ENCODE measurements around the gene LCLAT1. TPM values are rescaled to one million over a fixed set of nuclear protein-coding genes. Genes with fewer than 3 reads are reported as not detected.

The LCLAT1 gene
- total RNA-seq, 1 experiment from 2014 or later = 32.9 TPM

GRCh38 chr2:30502310-30502709 lies 55.3 kb downstream of the LCLAT1 start:
- H3K27me3 ChIP-seq (ENCODE audit: insufficient read depth, low read length) = no peaks in the 10 kb centered on the region
- H3K56ac ChIP-seq (ENCODE audit: insufficient read length, low read depth, low read length) = no peak overlapping the region
- H3K27ac ChIP-seq (ENCODE audit: insufficient read length, low read depth, low read length) = no peak overlapping the region
- peaks cover 28 to 30% of the 10 kb centered on the region in 2 experiments for H3K9me3 Mint-ChIP-seq
- no peak overlapping the region for H3K4ac ChIP-seq (ENCODE audit: low read depth, low read length)
- H3T11ph ChIP-seq (ENCODE audit: low read length) = no peak overlapping the region
- H2BK5ac ChIP-seq (ENCODE audit: insufficient read length, low read length) = no peak overlapping the region
- no peak overlapping the region for H3K23ac ChIP-seq (ENCODE audit: insufficient read length, low read depth, low read length)
- H3K4me1 Mint-ChIP-seq = peaks cover 15% of the 10 kb centered on the region in 2 experiments
- no peak for DNase-seq
- H2AFZ ChIP-seq (ENCODE audit: low read length) = no peak overlapping the region
- H2BK12ac ChIP-seq (ENCODE audit: insufficient read length, low read depth, low read length) = no peak overlapping the region
- H3K4me3 Mint-ChIP-seq = no peak overlapping the region
- H4K5ac ChIP-seq (ENCODE audit: insufficient read length, low read depth, low read length) = no peak overlapping the region
- H2BK120ac ChIP-seq (ENCODE audit: low read depth, low read length, poor library complexity, severe bottlenecking) = no peak overlapping the region
- H3K18ac ChIP-seq (ENCODE audit: insufficient read length, low read depth, low read length) = no peak overlapping the region
- H3K4me2 ChIP-seq (ENCODE audit: insufficient read depth, insufficient read length, low read length) = no peak overlapping the region
- no peak overlapping the region for H2BK20ac ChIP-seq (ENCODE audit: low read depth, low read length, poor library complexity, severe bottlenecking)
- H3K27me3 Mint-ChIP-seq (ENCODE audit: low read depth) = no peaks in the 10 kb centered on the region
- H3K9me3 ChIP-seq (ENCODE audit: control insufficient read depth, low read depth, low read length) = peaks cover 9% of the 10 kb centered on the region
- H3K4me1 ChIP-seq (ENCODE audit: insufficient read depth, low read length) = no peaks in the 10 kb centered on the region; the same call in 1 of the 2 replicates
- H3K79me2 ChIP-seq (ENCODE audit: insufficient read depth, low read length) = peaks cover 6% of the 10 kb centered on the region; the same call in 1 of the 2 replicates
- TF ChIP-seq CTCF (conservative IDR thresholded peaks at IDR 0.05) = no peak
- no peak overlapping the region for H3K9ac ChIP-seq (ENCODE audit: extremely low read depth, insufficient read length, low read length)
- H3K27ac Mint-ChIP-seq = peak overlapping the region in 1 of 3 experiments; percentile 38; a peak in 2 of 7 replicates
- H3K36me3 Mint-ChIP-seq (ENCODE audit: insufficient read depth in 1 of 3, low read depth in 3 of 3) = peaks cover 27 to 43% (median 37%) of the 10 kb centered on the region in 3 experiments
- no peak overlapping the region for H2AK5ac ChIP-seq (ENCODE audit: insufficient read length, low read length)
- H2BK15ac ChIP-seq (ENCODE audit: low read depth, low read length) = no peak overlapping the region
- no peak overlapping the region for H4K8ac ChIP-seq (replicated peaks; ENCODE audit: insufficient read length, low read depth, low read length)
- H3K79me1 ChIP-seq (ENCODE audit: insufficient read depth, low read depth, low read length, poor library complexity, severe bottlenecking) = peaks cover 6% of the 10 kb centered on the region
- H3K23me2 ChIP-seq (ENCODE audit: insufficient read length, low read depth, low read length, poor library complexity, severe bottlenecking) = no peaks in the 10 kb centered on the region
- H4K91ac ChIP-seq (ENCODE audit: insufficient read length, low read depth, low read length) = no peak overlapping the region
- H4K20me1 ChIP-seq (ENCODE audit: control insufficient read depth, insufficient read depth, insufficient read length) = no peaks in the 10 kb centered on the region
- H3K14ac ChIP-seq (ENCODE audit: insufficient read depth, low read length) = no peak overlapping the region

Data from H9 (cell line).